Suppressor macrophage treated with lipopolysaccharide for 1 hour (primary cell): ENCODE measurements around the gene BUD23.
"Not testable (repeated sequence)": the region's sequence is repeated elsewhere in the genome, so short reads cannot be mapped to it uniquely, and the experiment has no call there.

Experiments
- DNase-seq, 3 donors: peaks; one replicate each; pipeline ENCODE4 v3.0.0-alpha.2; 2020 to 2022

Gene BUD23

GRCh38 chr7:73701357-73701995 is 18.1 kb downstream of the BUD23 start:
- peak; percentile 62 to 75 (median 67) for DNase-seq

GRCh38 chr7:73702226-73702625 is 18.8 kb downstream of the BUD23 start:
- no peak for DNase-seq

DNA sequence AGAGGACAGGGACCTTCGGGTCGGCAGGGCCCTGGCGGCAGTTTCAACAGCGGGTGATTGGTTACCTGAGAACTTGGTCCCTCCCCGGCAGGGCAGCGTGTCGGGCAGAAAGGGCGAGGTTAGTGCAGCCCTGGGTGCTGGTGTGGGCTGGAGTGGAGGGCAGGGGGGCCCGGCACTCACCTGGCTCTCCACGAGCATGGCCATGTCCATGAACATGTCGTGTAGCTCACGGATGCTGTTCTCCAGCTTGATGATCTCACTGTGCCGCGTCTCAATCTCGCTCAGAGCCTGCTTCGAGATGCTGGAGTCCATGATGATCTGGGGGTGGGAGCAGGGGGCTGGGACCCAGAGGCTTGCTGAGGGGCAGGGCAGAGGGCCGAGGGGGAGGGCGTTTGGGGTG is 19.3 kb downstream of the BUD23 start:
- no peak for DNase-seq

DNA sequence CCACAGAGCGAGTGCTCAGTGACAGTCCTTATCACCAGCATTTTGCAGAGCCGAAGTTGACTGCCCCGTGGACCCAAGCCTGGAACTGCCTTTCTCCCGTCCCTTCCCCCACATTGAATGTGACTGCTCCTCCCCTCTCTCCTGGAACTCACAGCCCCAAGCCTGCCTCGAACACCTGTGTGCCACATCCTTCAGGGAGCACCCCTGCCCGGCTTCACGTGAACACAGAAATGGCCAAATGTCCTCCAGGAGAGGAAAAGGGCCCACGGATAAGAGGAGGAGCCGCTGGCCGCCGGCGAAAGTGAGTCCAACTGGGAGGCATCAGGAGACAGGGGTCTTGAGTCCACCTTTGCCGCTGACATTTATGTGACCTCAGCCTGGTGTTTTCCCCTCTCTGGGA is 19.8 kb downstream of the BUD23 start:
- DNase-seq = no peak

GRCh38 chr7:73703757-73704639 is 20.6 kb downstream of the BUD23 start:
- DNase-seq = peak; percentile 51 to 78 (median 59)

- DNase-seq = no peak
These were observed 21.5 kb downstream of the BUD23 start for GRCh38 chr7:73704640-73705550.

DNA sequence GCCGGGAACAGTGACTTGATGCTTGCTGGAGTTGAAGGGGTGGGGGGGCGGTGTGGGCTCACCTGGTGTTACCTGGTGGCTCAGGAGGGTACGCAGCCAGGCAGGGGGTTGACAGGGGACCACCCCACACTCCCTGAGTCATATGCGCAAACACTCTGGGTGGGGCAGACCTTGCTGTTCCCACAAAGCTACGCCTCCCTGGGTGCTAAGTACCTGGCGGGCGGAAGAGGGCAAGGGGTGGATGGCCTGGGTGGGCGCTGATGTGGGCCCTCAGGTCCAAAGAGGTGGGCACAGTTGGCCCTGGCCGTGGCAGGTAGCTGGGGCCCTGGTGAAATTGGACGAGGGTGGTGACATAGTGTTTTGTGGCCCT is 22.1 kb downstream of the BUD23 start:
- DNase-seq = no peak

DNA sequence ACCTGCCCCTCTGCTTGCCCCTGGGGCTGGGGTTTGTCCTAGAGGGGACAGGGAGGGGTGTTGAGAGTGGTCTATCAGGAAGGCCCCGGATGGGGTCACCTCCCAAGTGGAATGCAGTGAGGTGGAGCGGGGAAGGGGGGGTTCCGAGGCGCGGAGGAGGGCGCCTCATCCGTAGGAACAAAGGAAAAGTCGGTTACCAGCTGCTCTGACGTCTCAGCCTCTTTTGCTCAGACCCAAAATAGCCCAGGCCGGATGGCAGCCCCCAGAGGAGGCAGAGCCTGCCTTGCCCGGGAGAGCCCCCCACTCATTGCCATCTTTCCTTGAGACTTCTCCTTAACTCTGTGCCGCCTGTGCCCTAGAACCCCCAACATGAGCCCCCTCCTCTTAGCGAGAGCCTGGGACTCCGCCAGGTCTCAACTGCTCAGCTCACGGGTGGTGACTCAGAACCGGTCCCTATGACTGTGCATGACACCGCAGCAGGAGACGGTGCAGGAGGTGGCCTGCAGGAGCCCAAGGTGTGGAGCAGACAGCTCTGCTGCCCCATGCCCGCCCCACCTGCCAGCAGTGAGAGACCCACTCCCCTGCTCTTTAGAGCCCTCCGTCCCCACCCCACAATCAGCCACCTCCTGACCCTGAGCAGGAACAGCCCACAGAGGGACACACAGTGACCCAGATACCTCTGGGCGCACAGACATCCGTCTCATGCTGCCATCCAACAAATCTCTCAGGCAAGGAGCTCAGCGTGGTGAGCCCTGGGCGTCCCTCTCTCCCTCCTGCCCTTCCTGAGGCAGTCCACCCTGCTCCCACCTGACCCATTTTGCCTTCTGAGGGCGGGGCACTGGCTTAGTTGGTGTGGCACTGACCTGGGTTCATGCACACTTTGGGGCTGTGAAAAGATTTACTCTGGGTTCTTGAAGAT is 23.0 kb downstream of the BUD23 start:
- DNase-seq = no peak

- peak in 1 of 3 donors; percentile 52 for DNase-seq
These were observed 23.7 kb downstream of the BUD23 start for GRCh38 chr7:73707045-73707631.

- no peak for DNase-seq
These were observed 25.7 kb downstream of the BUD23 start for GRCh38 chr7:73708961-73709549.

- no peak for DNase-seq
These were observed 29.4 kb downstream of the BUD23 start for GRCh38 chr7:73712773-73713172.

DNA sequence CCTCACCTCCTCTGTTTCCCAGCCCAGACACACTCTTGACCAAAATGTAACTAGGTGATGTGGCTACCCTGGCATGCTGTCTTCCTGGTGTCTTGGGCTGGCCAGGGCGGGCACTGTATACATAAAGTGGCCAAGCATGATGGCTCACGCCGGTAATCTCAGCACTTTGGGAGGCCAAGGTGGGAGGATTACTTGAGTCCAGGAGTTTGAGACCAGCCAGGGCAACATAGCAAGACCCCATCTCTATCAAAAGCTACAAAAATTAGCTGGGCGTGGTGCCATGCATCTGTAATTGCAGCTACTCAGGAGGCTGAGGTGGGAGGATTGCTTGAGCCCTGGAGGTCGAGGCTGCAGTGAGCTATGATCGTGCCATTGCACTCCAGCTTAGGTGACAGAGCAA is 29.9 kb downstream of the BUD23 start:
- not testable (repeated sequence) for DNase-seq

- peak; percentile 83 to 92 (median 87) for DNase-seq
These were observed 32.4 kb downstream of the BUD23 start for GRCh38 chr7:73715648-73716317.

GRCh38 chr7:73716318-73716890 is 33.0 kb downstream of the BUD23 start:
- DNase-seq = no peak

DNA sequence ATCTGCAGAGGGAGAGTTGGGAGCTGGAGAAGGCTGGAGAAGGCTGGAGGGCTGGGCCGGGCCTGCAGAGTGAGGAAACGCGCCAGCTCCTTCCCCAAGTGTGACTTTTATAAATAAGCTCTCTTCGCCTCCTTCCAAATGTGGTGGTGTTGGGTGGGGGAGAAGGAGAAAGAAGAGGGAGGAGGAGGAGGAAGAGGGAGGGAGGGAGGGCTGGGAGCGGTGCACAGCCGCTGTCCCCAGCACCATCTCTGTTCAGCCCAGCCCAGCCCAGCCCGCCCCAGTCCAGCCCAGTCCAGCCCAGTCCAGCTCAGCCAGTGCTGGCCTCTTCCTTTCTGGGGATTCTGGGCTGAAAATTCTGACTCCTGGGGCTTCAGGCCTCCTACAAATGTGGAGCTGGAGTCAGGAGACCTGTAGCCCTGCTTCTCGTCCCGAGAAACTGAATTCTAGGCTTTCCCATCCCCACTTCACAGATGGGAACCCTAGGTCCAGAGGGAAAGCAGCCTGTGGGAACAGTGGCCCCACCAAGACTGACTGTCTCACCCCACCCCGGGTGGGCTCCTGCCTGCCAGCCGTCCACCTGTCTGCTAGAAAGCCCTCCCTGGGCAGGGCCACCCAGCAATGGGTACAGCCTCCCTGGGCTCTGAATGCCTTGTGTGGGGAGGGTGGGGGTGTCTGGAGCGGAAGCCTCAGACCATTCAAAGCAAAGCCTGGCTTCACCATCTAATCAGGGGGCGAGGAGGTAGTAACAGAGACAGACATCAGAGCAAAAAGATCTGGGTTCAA is 33.8 kb downstream of the BUD23 start:
- DNase-seq = peak in 1 of 3 donors; percentile 12

- peak; percentile 88 to 92 (median 89) for DNase-seq
These were observed 34.6 kb downstream of the BUD23 start for GRCh38 chr7:73717991-73718405.

GRCh38 chr7:73718438-73718881 is 35.1 kb downstream of the BUD23 start:
- DNase-seq = no peak

DNA sequence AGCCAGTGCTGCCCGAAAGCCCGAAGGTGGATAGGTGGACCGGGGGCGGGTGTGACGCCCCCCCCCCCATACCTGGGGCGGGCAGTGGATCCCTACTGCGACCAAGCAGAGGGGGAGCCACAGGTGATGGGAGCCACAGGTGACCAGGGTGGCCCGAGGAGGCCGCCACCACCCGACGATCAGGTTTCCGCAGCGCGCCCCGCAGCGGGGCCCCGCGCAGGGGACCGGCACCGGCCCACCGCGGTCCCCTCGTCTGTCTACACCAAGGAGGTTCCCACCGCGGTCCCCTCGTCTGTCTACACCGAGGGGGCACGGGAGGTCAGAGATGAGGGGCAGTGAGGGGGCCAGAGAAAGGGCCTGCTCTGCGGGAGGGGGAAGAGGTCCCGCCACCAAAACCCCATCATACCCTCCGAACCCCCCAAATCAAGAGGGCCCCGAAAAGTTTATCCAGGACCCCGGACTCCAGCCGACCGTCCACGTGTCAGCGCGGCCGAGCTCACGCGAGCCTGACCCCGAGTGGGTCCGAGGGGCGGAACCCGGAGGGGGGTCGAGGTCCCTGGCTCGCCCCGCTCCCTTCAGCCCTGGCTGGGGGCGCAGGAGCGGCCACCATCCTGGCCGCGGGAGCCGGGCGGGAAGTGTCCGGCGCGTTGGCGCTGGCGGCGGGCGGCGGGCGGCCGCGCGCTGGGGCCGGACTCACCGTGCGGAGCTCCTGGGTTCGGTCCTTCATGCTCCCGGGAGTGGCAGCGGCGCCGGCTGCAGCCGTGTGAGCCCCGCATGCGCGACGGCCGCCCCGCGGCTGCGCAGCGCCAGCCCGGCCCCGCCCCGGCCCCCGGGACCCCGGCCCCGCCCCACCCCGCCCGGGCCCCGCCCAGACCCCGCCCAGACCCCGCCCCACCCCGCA is 35.8 kb downstream of the BUD23 start, which contains the start of gene STX1A:
STX1A (minus strand) TSS at position 765 of the 901 bp plus-strand sequence; CDS start at position 727, 38 bp downstream.
- DNase-seq = peak; percentile 78 to 94 (median 90)
